SH-SY5Y (cell line): ENCODE data around the gene GFM1.

Experiments used
- GATA2 ChIP-seq: IDR thresholded peaks from 2 replicates; pipeline ENCODE4 v1.6.1; 2011; ENCODE audit warnings: mild to moderate bottlenecking, low read depth, low read length
- GATA3 ChIP-seq: IDR thresholded peaks from 2 replicates; pipeline ENCODE4 v1.6.1; 2011; ENCODE audit warnings: low read depth, mild to moderate bottlenecking, low read length, moderate library complexity

DNA sequence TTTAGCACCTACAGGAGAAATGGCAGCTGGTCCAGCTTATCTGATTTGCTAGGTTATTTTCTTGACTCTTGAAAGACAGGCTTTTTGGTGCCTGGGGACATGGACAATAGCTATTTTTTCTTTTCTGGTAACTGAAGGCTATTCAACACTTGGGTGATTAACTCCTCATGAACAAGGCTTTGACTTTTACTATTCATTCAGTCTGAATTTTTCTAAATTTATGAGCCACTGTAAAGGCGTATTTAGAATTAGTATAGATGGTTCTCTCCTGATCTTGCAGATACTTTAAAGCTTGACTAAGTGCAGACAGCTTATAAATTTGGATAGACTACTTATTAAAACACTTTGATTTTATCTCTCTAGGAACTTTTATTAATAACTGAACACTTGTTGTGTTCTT is 18.4 kb upstream of the GFM1 start:
- TF ChIP-seq GATA2: no peak
- no peak for TF ChIP-seq GATA3
